ENCODE data around the gene ADGRG1.

ADGRG1 gene

GRCh38 chr16:57711993-57712392 lies 83.6 kb downstream of the ADGRG1 start:
- no peak for TF ChIP-seq CTCF (IDR thresholded peaks at IDR 0.05)

- TF ChIP-seq CTCF (IDR thresholded peaks at IDR 0.05), result no peak
Observed at GRCh38 chr16:57713596-57713995, 85.2 kb downstream of the ADGRG1 start.

- TF ChIP-seq CTCF (IDR thresholded peaks at IDR 0.05), result no peak
Observed at GRCh38 chr16:57714047-57714446, 85.6 kb downstream of the ADGRG1 start.
